Progenitor cell of endocrine pancreas (in vitro differentiated cells): Measurements from ENCODE around the gene PTGIR. TPM values are rescaled to one million over a fixed set of nuclear protein-coding genes. Genes with fewer than 3 reads are reported as not detected.
A peak's percentile ranks its signal among the peaks of the same experiment; 100 is the strongest.

Experiments used
- DNase-seq: peaks from one replicate; pipeline ENCODE4 v3.0.0; 2021; ENCODE audit warnings: low spot score; ENCODE audit not compliant: unreplicated experiment
- H3K27ac Mint-ChIP-seq: 2 replicates; pipeline ENCODE4 v1.8.0; 2021; ENCODE audit warnings: mild to moderate bottlenecking, moderate library complexity, mixed read lengths
- H3K27me3 Mint-ChIP-seq: 2 replicates; pipeline ENCODE4 v1.8.0; 2021; ENCODE audit warnings: mixed read lengths
- H3K36me3 Mint-ChIP-seq: 2 replicates; pipeline ENCODE4 v1.8.0; 2022; ENCODE audit warnings: mixed read lengths; ENCODE audit not compliant: insufficient read depth
- H3K4me1 Mint-ChIP-seq: 2 replicates; pipeline ENCODE4 v1.8.0; 2021; ENCODE audit warnings: low read depth, mixed read lengths
- H3K4me3 Mint-ChIP-seq: 2 replicates; pipeline ENCODE4 v1.8.0; 2021; ENCODE audit warnings: low read depth, mild to moderate bottlenecking, moderate library complexity, mixed read lengths
- H3K9me3 Mint-ChIP-seq: 2 replicates; pipeline ENCODE4 v1.8.0; 2021; ENCODE audit warnings: low read depth, mixed read lengths
- CTCF ChIP-seq: fragments of 200-600 bp; sonication (generic); IDR thresholded peaks from one replicate; pipeline ENCODE4 v1.5.0; 2021; ENCODE audit warnings: antibody characterized with exemption, mild to moderate bottlenecking; ENCODE audit not compliant: unreplicated experiment
- total RNA-seq: library from RNA; stranded (reverse); gene quantifications from 2 replicates; pipeline ENCODE4 v1.2.1, GENCODE V29; 2021

The PTGIR gene
- total RNA-seq, 1 donor from 2014 or later, result not detected

GRCh38 chr19:46579361-46579879 lies 45.5 kb downstream of the PTGIR start:
- Mint-ChIP-seq H3K27ac (no peak overlapping the region), H3K4me1 (peaks cover 3% of the 10 kb centered on the region), H3K9me3 (peaks cover 11% of the 10 kb centered on the region), H3K27me3 (peaks cover 3% of the 10 kb centered on the region), H3K4me3 (no peak overlapping the region), H3K36me3 (peaks cover 2% of the 10 kb centered on the region)
- no peak for DNase-seq
- TF ChIP-seq CTCF, result peak; percentile 53

GRCh38 chr19:46578450-46578849 lies 46.4 kb downstream of the PTGIR start:
- no peak overlapping the region for H3K27ac Mint-ChIP-seq
- H3K36me3 Mint-ChIP-seq, result no peaks in the 10 kb centered on the region
- no peak for DNase-seq
- peaks cover 9% of the 10 kb centered on the region for H3K4me1 Mint-ChIP-seq
- H3K9me3 Mint-ChIP-seq, result peaks cover 3% of the 10 kb centered on the region
- peaks cover 3% of the 10 kb centered on the region for H3K27me3 Mint-ChIP-seq
- no peak overlapping the region for H3K4me3 Mint-ChIP-seq
- TF ChIP-seq CTCF, result no peak

GRCh38 chr19:46574533-46574932 lies 50.4 kb downstream of the PTGIR start:
- Mint-ChIP-seq H3K9me3 (no peaks in the 10 kb centered on the region), H3K27me3 (peaks cover 5% of the 10 kb centered on the region), H3K36me3 (no peaks in the 10 kb centered on the region), H3K4me3 (no peak overlapping the region), H3K4me1 (peaks cover 12% of the 10 kb centered on the region), H3K27ac (peak overlapping the region; percentile 35)
- TF ChIP-seq CTCF, result no peak
- DNase-seq, result no peak

GRCh38 chr19:46573679-46574498 lies 51.0 kb downstream of the PTGIR start:
- no peak for TF ChIP-seq CTCF

GRCh38 chr19:46571495-46571894 lies 53.4 kb downstream of the PTGIR start:
- DNase-seq, result no peak
- peak; percentile 22 for TF ChIP-seq CTCF
- no peak overlapping the region for H3K27ac Mint-ChIP-seq
- no peak overlapping the region for H3K4me3 Mint-ChIP-seq
- H3K27me3 Mint-ChIP-seq, result peaks cover 5% of the 10 kb centered on the region
- no peaks in the 10 kb centered on the region for H3K36me3 Mint-ChIP-seq
- H3K9me3 Mint-ChIP-seq, result peaks cover 7% of the 10 kb centered on the region
- peaks cover 12% of the 10 kb centered on the region for H3K4me1 Mint-ChIP-seq

More at GRCh38 chr19:46573679-46574498, 51.0 kb downstream of the PTGIR start:
- DNase-seq, result no peak
- Mint-ChIP-seq H3K36me3 (no peaks in the 10 kb centered on the region), H3K27ac (peak overlapping the region; percentile 35), H3K27me3 (peaks cover 5% of the 10 kb centered on the region), H3K9me3 (peaks cover 6% of the 10 kb centered on the region), H3K4me3 (no peak overlapping the region), H3K4me1 (peaks cover 12% of the 10 kb centered on the region)

Other genes with a start within 250 kb of the PTGIR start
- 31.6 and 33.8 TPM in 2 replicates for gene CCDC8, start 211.5 kb downstream of the PTGIR start, total RNA-seq
- 0.19 and 0.36 TPM in 2 replicates for gene PNMA8C, start 196.2 kb downstream of the PTGIR start, total RNA-seq
- gene PNMA8A, start 153.5 kb downstream of the PTGIR start, total RNA-seq, result 27.5 and 28.1 TPM in 2 replicates
- gene PNMA8B, start 129.2 kb downstream of the PTGIR start, total RNA-seq, result 1.8 and 2.1 TPM in 2 replicates
- gene CALM3, start 23.8 kb downstream of the PTGIR start, total RNA-seq, result 387 and 399 TPM in 2 replicates
- gene GNG8, start 11.1 kb upstream of the PTGIR start, total RNA-seq, result not detected in 2 replicates
- 2.6 and 3.1 TPM in 2 replicates for gene DACT3, start 36.1 kb upstream of the PTGIR start, total RNA-seq
- gene PRKD2, start 92.0 kb upstream of the PTGIR start, total RNA-seq, result 69.3 and 74.9 TPM in 2 replicates
- 42.9 and 44.1 TPM in 2 replicates for gene FKRP, start 121.0 kb upstream of the PTGIR start, total RNA-seq
- 115 and 117 TPM in 2 replicates for gene STRN4, start 121.4 kb upstream of the PTGIR start, total RNA-seq
- gene SLC1A5, start 163.5 kb upstream of the PTGIR start, total RNA-seq, result 24.2 and 33.5 TPM in 2 replicates
- 96.9 and 103 TPM in 2 replicates for gene AP2S1, start 225.8 kb upstream of the PTGIR start, total RNA-seq
- 84.9 and 86.0 TPM in 2 replicates for gene ARHGAP35, start 235.9 kb upstream of the PTGIR start, total RNA-seq